LHCN-M2 (cell line): ENCODE results near the gene MALL. TPM values are rescaled to one million over a fixed set of nuclear protein-coding genes. Genes with fewer than 3 reads are reported as not detected.
"Not testable (repeated sequence)": the region's sequence is repeated elsewhere in the genome, so short reads cannot be mapped to it uniquely, and the experiment has no call there.

Experiments
- DNase-seq: peaks from one replicate; pipeline ENCODE4 v3.0.0-alpha.2; 2012; ENCODE audit warnings: low read depth
- total RNA-seq: library from RNA; depleted of rRNA; stranded (reverse); fragments of >200 nt; gene quantifications from 2 replicates; pipeline ENCODE4 v1.2.3, GENCODE V29; 2014; rRNA removed

MALL gene
- total RNA-seq, 1 experiment from 2014 or later: not detected

DNA sequence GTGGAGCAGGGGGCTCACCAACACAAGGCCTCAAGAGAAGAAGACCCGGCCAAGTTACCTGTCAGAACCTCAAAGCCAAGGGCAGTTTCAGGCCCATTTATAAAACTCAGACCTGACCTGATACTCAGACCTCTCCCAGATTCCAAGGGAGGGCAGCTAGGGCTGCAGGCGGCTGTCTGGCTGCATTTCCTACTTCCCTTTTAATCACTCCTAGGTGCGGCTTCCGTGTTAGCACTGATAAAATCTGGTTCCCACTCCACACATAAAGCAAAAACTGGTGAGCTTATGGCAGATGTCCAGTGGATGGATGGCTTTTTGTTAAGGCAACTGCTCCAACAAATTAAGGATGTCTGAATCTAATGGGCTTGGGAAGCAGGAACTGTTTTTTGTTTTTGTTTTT, 63.5 kb downstream of the MALL start:
- DNase-seq: not testable (repeated sequence)

DNA sequence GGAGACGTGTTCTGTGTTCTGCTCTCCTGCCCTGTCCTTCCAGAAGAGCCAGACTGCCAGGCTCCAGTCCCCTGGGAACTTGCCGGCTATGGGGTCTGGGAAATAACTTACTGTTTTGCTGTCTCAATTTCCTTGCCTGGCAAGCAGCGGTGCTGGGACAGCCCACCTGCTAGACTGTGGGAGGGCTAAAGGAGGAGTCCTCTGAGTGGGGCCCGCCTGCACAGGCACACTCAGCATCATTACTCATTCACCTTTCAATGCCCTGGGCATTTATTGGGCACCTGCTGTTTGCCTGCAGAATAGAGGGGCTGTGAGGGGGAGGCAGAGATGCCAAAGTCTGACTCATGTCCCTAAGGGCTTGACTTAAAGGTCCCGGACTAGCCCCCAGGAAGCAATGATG, 65.4 kb downstream of the MALL start:
- DNase-seq: not testable (repeated sequence)

DNA sequence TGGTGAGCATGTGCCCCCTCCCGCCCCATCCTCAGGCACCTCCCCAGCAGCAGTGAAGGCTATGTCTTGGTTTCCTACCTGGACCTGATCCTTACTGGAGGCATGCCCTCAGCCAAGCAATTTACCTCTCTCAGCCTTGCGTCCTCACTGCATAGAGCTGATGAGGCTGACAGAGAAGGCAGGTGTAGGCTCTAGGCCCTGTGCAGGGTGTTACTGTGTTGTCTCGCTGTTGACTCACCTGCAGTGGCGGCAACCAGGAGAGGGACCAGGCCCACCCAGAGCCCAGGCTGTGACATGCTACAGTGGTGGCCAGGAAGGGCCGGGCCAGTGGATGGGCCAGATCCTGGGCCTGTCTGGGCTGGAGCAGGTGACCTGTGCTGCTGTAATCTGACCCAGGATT, 65.9 kb downstream of the MALL start:
- not testable (repeated sequence) for DNase-seq

DNA sequence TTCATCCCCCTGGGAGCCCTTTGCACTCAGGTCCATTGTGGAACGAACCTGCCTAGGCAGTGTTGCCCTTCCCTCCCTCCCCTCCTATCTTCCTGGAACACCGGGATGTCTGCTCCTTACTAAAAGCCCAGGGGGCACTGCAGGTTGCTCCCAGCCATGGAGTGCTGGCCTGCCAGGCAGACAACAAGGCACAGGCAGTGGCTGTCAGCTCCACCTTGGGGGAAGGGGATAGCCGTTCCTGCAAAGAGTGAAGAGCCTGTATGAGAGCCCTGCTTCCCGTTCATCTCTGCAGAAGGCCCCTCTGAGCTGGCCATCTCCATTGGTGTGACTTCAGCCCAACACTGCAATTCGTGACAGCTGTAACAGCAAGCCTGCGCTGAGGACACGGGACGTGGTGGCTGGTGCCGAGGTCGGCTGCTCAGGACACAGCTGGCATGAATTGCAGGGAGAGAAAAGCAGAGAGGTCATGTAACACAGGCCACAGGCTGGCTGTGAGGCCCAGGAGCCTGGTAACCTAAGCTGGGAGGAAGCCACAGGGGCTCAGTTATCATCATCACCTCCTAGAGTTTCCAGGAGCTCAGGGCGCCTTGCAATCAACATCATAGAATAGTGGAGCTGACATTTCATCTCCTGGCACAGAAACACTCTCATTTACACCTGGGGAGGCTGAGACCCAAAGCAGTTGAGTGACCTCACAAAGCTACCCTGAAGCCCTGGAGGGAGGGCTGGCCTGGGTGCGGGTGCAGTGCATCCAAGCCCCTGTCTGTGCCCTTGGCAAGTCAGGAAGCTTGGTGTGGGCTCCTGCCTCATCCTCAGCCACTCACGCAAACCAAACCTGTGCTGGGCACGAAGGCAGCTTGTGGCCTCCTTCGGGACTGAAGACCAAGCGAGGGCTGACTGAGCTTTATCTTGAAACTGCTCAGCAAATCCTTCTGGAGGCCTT, 67.1 kb downstream of the MALL start:
- peak; percentile 1 for DNase-seq

DNA sequence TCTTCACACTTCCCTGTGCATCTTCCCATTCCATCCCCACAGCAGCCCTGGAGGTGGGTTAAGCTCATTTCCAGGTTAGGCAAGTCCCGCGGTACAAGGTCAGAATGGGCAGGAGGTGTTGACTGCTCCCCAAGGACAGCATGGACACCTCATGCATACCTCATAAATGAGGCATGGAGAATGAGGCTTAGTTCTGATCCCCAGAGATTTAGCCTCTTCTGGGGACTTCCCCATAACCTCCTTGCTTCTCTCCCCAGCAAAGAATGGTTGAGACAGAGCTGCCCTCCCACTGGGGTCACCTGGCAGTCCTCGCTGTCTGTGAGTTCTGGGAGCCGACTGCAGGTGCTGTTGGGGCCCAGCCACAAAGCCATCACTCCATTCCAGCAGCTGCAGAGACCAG, 68.4 kb downstream of the MALL start:
- not testable (repeated sequence) for DNase-seq

DNA sequence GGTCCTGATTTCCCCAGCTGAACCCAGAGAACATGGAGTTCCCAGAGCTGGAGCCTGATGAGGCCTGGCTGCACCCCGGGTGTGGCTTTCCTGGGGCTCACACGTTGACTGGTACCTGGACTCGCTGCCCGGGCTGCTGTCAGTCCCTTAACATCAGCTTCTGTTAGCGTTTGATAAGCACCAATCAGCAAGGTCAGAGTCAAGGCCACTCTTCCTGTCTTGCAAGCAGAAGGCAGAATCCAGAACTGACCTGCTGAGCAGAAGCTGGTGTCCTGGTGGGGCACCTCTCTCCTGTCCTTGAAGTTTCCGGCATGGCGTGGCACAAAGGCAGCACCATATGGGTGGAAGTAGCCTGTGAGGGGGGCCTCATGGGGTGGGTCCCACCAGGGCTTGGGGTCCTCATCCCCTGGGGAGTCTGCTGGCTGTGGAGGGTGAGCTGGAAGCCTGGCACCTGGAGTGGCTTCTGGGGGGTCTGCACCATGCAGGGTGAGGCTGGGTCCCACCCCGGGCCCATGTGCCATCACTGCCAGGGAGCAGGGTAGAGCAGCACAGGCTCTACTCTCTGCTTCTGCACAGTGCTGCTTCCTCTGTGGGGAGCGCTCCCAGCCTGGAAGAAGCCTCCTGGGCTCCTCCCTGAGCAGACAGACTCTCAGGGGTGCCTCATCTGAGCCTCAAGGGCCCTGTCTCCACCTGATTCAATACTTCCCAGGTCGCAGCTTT, 73.5 kb downstream of the MALL start:
- not testable (repeated sequence) for DNase-seq

DNA sequence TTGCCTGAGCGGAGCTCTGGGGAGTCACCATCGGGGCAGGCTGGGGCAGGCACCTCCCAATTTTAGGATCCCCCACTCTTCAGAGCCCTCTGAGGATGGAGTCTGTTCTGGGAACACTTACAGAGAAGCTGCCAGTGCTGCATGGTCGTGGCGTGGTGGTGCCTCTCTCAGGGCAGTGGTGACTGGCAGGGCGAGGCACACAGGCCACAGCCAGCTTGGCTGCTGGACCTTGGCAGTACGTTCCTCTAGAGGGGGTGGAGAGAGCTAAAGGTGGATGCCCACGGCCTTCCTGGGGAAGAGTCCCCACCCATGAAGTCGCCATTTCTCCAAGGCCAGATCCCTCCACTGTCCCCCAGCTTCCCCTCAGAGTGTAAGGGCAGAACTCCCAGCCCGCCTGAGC, 78.3 kb downstream of the MALL start:
- DNase-seq: not testable (repeated sequence)

DNA sequence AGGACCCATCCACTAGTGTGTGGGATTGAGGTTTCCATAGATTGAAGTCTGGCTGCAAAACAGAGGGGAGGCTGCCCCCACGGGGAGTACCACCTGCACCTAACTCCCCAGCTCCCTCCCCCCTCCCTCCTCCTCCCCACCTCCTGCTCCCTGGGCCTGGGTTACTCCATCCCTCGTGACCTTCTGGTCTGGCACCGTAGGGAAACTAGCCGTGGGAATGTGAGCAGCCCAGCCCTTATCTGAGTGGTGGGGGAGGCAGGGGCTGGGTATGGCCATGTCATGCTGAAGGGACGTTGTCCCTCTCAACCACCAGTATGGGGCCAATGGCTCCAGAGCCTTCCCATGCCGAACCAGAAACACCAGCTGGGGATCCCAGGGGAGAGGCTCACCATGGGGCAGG, 80.2 kb downstream of the MALL start:
- DNase-seq: not testable (repeated sequence)

DNA sequence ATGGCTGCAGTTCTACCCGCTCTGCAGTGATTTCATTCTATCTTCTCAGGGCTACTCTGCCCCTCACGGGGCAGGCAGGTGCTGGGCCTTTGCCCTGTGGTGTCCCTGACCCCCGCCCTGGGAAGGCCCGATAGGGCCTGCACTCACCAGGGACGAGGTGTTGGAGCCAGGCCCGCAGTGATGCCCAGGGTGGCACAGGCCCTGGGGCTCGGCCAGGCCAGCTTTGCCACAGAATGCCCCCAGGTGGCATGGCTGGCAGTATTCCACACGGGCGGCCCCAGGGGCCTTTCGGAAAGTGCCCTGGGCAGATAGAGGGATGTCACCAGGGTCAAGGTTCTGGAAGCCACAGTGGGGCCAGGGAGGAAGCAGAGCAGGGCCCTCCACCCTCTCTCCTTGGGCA, 80.7 kb downstream of the MALL start:
- DNase-seq: not testable (repeated sequence)

Other genes with a start within 250 kb of the MALL start
- gene LIMS3, start 217.1 kb downstream of the MALL start, total RNA-seq: 4.5 and 20.6 TPM in 2 replicates
- gene NPHP1, start 89.2 kb upstream of the MALL start, total RNA-seq: 3.6 and 4.8 TPM in 2 replicates
- gene MTLN, start 96.7 kb upstream of the MALL start, total RNA-seq: 71.5 and 107 TPM in 2 replicates